NCI-H526 treated with DMSO at 0.1 percent for 48 hours (cell line): Measurements from ENCODE around the gene TIAM1.

Experiments
- DNase-seq: peaks from one replicate; lab custom pipeline; 2025; lab: John Stamatoyannopoulos, UW

The TIAM1 gene

DNA sequence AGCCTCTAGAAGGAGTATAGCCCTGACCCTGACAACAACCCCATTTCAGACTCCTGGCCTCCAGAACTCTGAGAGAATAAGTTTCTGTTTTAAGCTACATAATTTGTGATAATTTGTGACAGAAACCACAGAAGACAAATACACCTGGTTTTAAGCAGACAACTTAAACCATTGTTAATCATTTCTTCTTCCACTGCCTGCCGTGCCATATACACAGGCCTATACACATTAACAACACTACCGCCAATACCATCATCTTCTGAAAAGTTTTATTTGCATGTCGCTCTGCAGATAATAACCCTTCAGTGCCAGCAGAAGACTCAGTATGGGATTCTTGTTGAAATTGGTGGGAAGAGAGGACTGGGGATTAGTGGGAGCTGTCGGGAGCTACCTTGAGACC is 265.8 kb downstream of the TIAM1 start:
- DNase-seq: no peak

DNA sequence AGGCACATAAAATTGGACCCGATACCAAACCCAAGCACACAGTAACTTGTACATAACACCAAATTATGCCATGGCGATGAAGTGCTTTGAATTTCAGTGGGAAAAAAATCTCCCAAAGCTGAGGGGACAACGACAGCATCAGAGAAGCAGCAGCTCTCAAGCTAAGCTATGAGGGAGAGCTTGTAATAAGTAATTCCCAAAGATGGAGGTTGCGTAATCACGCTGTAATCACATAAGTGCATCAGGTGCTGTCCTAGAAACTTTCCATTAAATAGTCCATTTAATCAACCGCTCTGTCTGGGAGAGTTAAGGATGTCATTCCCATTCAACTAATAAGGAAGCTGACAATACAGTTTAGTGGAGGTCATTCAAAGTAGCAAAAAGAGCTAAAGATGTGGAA is 268.2 kb downstream of the TIAM1 start:
- no peak for DNase-seq

DNA sequence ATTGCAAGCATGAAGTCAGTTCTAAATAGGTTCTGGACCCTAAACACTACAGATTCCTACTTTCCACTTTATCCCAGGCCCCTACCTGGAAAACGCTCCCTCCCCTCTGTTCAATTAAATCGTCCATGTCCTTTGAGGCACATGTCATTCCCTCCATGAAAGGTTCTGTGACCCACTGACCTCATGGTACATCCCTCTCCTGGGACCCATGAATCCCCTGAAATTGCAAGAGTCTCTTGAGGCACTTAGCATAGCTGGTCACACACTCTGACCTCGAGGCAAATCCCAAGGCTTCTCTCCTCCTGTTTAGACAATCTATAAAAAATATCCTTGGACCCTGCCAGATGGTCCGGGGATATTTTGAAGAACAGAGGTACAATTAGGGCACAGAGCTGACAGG is 271.5 kb downstream of the TIAM1 start:
- no peak for DNase-seq
